Activated CD8-positive, alpha-beta memory T cell treated with anti-CD3 and anti-CD28 coated beads for 36 hours (primary cell): Measurements from ENCODE around the gene KANK3. TPM values are rescaled to one million over a fixed set of nuclear protein-coding genes. Genes with fewer than 3 reads are reported as not detected.
"Not testable (repeated sequence)": the region's sequence is repeated elsewhere in the genome, so short reads cannot be mapped to it uniquely, and the experiment has no call there.

Experiments used
- CTCF ChIA-PET: fragments of 350-600 bp; sonication (Branson Sonifier 250); formaldehyde crosslinking; loops from one replicate; lab custom pipeline; 2021; ENCODE audit warnings: antibody characterized with exemption; lab: Charles Lee
- POLR2A ChIA-PET: fragments of 350-600 bp; sonication (Branson Sonifier 250); formaldehyde crosslinking; loops from one replicate; lab custom pipeline; 2021; ENCODE audit warnings: antibody characterized with exemption; lab: Charles Lee
- total RNA-seq, 2 experiments: library from RNA; stranded (reverse); gene quantifications; one replicate each; pipeline ENCODE4 v1.2.3, GENCODE V29; 2021

Gene KANK3
- total RNA-seq, 2 experiments from 2014 or later, result 1.0 TPM

DNA sequence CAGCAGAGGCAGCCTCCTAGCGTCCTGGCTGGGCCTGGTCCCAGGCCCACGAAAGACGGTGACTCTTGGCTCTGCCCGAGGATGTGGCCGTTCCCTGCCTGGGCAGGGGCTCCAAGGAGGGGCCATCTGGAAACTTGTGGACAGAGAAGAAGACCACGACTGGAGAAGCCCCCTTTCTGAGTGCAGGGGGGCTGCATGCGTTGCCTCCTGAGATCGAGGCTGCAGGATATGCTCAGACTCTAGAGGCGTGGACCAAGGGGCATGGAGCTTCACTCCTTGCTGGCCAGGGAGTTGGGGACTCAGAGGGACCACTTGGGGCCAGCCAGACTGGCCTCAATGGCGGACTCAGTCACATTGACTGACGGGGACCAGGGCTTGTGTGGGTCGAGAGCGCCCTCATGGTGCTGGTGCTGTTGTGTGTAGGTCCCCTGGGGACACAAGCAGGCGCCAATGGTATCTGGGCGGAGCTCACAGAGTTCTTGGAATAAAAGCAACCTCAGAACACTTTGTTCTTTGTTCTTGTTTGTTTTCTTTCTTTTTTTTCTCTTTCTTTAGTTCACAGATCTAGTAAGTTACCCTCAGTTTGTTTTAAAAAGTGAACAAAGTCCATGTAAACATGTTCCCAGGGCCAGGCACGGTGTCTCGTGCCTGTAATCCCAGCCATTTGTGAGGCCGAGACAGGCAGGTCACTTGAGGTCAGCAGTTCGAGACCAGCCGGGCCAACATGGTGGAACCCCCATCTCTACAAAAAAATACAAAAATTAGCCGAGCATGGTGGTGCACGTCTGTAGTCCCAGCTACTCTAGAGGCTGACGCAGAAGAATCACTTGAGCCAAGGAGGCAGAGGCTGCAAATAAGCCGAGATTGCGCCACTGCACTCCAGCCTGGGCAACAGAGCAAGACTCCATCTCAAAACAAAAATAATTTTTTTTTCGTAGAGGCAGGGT, 31.1 kb upstream of the KANK3 start:
- ChIA-PET CTCF (interaction anchor here (0.6 kb wide), 1 partner anchor 55 kb away, joined by 4 read pairs; no protein-coding TSS in a partner anchor), POLR2A (no interaction called here)

DNA sequence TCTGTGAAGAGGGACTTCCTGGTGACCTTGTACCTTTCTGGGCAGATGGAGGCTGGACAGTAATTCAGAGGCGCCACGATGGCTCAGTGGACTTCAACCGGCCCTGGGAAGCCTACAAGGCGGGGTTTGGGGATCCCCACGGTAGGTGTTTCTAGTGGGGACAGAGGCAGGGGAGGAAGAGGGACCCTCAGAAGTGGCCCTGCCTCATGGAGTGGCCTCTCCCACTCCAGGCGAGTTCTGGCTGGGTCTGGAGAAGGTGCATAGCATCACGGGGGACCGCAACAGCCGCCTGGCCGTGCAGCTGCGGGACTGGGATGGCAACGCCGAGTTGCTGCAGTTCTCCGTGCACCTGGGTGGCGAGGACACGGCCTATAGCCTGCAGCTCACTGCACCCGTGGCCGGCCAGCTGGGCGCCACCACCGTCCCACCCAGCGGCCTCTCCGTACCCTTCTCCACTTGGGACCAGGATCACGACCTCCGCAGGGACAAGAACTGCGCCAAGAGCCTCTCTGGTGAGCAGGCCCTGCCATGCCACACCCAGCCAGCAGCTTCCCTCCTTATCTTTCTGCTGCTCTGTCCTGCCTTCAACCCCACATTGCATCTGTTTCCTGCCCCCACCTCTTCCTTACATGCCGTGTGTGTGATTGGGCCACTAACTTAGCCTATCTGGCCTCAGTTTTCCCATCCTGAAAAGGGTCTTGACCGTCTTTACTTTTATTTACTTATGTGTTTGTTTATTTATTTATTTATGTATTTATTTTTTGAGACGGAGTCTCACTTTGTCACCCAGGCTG, 28.1 kb upstream of the KANK3 start:
- POLR2A ChIA-PET, result no interaction called here
- CTCF ChIA-PET, result interaction anchor here (0.7 to 1.8 kb wide), 2 partner anchors 18 to 115 kb away, joined by 3 to 4 read pairs; no protein-coding TSS in a partner anchor

DNA sequence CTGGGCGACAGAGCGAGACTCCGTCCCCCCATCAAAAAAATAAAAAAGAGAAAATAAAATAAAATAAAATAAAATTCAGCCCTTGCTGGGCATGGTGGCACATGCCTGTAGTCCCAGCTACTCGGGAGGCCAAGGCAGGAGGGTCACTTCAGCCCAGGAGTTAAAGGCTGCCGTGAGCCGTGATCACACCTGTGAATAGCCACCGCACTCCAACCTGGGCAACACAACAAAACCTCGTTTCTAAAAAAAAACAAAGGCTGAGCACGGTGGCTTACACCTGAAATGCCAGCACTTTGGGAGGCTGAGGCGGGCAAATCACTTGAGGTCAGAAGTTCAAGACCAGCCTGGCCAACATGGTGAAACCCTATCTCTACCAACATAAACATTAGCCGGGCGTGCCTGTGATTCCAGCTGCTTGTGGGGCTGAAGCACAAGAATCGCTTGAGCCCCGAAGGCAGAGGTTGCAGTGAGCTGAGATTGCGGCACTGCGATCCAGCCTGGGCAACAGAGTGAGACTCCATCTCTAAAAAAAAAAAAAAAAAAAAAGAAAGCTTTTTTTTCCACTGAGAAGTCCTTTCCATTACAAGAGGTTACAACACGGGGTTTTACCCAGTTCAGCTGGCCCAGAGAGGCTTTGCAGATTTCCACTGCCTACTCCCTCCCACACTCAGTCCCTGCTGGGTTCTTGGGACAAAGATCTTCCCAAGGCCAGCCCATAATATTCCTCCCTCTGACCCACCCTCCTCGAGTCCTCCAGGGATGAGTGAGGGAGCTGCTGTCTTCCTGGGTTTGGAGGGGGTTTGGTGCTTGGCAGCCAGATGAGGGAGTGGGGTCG, 27.3 kb upstream of the KANK3 start:
- ChIA-PET POLR2A (no interaction called here), CTCF (interaction anchor here (1.8 kb wide), 1 partner anchor 17 kb away, joined by 4 read pairs; no protein-coding TSS in a partner anchor)

DNA sequence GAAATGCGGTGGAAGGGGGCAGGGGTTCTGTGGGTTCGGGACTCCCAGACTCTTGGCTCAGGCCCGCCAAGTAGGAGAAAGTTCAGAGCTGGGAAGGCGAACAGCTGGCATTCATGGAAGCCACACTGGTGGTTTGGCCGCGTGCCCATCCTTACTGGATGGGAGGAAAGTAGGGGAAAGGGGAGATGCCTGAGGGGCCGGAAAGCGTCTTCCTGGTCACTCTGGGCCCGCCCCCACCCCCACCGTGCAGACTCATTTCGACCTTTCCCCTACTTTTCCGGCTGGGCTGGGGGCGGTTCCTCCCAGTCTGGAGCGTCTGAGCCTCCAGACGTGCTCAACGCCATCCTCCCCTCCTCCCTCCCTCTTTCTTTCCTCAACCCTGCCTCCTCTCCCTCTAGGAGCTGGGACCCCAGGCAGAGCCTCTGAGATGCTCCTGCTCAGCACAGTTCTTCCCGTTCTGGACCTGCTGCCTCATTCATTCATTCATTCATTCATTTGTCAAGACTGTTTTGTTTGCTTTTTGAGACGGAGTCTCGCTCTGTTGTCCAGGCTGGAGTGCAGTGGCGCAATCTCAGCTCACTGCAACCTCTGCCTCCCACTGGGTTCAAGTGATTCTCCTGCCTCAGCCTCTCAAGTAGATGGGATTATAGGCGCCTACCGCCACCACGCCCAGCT, 24.4 kb upstream of the KANK3 start:
- ChIA-PET POLR2A (no interaction called here), CTCF (interaction anchor here (0.6 to 1.0 kb wide), 3 partner anchors 15 to 43 kb away, joined by 3 to 4 read pairs (median 3); no protein-coding TSS in a partner anchor)

DNA sequence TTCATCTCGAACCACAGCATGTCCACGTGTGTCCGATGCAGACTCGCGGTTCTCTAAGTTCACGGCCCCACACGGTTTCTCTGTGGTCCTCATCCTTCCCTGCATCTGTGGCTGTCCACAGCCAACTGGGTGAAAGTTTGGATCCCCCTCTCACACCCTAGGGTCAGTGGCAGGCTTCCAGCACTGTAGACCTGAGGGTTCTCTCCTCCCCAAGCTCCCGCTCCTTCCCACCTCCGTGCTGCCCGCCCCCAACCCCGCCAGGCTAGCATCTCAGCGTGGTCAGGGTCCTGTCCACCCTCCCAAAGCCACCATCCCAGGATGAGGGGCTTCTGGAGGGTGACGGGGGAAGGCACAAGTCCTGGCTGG, 23.9 kb upstream of the KANK3 start:
- POLR2A ChIA-PET, result no interaction called here
- CTCF ChIA-PET, result interaction anchor here (1.0 kb wide), 1 partner anchor 14 kb away, joined by 3 read pairs; no protein-coding TSS in a partner anchor

DNA sequence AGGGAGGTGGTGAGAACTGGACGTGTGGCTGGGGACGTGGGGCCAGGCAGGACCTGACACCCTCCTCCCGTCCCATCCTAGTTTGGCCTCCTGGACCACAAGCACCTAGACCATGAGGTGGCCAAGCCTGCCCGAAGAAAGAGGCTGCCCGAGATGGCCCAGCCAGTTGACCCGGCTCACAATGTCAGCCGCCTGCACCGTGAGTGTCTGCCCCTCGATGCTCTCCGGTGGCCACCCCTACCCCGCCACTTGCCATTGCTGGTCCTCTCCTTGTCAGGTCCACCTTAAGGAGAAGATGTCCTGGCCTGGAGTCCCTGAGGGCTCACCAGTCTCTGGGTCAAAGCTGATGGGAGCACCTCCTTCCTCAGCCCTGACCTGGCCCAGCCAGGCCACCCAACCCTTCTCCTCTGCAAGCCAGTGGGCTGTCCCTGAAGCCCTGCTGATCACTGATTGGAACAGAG, 23.1 kb upstream of the KANK3 start:
- ChIA-PET CTCF (no interaction called here), POLR2A (no interaction called here)

DNA sequence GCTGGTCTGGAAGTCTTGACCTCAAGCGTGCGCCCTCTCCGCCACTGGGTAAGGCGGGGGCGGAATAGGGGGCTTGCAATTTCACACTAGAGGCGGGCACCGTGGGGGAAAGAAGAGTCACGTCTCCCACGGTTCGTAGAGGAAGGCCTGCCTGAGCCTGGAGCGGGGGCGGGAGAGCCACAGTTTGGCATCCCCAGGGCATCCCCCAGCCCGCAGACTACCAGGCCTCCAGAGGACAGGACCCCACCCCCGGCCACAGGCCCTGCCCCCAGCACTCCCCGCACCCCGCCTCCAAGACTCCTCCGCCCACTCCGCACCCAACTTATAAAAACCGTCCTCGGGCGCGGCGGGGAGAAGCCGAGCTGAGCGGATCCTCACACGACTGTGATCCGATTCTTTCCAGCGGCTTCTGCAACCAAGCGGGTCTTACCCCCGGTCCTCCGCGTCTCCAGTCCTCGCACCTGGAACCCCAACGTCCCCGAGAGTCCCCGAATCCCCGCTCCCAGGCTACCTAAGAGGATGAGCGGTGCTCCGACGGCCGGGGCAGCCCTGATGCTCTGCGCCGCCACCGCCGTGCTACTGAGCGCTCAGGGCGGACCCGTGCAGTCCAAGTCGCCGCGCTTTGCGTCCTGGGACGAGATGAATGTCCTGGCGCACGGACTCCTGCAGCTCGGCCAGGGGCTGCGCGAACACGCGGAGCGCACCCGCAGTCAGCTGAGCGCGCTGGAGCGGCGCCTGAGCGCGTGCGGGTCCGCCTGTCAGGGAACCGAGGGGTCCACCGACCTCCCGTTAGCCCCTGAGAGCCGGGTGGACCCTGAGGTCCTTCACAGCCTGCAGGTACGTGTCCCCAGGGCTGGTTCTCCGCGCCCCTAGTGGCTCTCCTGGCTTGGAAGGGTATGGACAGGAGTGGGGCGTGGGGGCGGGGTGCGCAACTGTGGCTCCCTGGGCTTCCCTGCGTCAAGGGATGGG, 21.0 kb upstream of the KANK3 start, which contains the start of gene ANGPTL4:
ANGPTL4 (plus strand) TSS at position 353 of the 969 bp plus-strand sequence; CDS start at position 520, 167 bp downstream.
- POLR2A ChIA-PET, result interaction anchor here (0.6 to 1.7 kb wide), 2 partner anchors 26 to 1592 kb away, joined by 4 to 6 read pairs; partner anchors contain the start of genes RAB11B and VAV1
- CTCF ChIA-PET, result interaction anchor here (0.6 to 2.1 kb wide), 5 partner anchors 10 to 1585 kb away, joined by 3 to 11 read pairs (median 3); no protein-coding TSS in a partner anchor

DNA sequence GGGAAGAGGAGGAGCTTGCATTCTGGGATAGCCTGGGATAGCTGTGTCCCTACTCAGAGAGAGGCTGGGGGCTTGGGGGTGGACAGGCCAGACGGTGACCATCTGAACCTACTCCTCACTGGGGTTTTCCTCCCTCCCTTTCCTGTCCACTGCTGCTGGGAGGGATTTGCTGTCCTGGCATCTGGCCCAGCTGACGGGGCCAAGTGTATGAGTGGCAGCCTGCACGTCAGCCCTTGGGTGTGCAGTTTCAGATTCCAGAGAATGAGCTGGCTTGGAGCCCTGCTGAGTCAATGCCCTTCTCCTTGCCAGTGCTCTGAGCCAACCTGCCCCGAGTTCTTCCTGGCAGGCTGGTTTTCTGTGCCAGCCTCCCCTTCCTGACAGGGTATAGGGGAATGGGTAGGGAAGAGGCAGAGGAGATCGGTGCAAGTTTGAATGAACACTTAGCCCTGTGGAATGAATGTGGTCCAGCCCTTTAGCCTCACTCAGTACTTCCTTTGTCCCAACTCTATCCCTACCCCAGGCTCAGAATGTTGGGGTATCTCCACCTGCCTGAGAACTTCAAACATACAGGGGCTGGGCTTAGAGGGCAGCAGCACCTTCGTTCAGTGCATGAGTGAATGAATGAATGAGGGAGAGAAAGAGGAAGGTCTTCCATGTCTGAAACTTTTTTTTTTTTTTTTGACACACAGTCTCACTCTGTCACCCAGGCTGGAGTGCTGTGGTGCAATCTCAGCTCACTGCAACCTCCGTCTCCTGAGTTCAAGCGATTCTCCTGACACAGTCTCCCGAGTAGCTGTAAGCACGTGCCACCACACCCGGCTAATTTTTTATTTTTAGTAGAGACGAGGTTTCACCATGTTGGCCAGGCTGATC, 19.1 kb upstream of the KANK3 start:
- CTCF ChIA-PET, result interaction anchor here (0.6 to 2.1 kb wide), 4 partner anchors 8 to 468 kb away, joined by 3 to 11 read pairs (median 3); no protein-coding TSS in a partner anchor
- POLR2A ChIA-PET, result interaction anchor here (0.7 to 1.7 kb wide), 2 partner anchors 20 to 28 kb away, joined by 6 read pairs; partner anchors contain the start of gene RAB11B

DNA sequence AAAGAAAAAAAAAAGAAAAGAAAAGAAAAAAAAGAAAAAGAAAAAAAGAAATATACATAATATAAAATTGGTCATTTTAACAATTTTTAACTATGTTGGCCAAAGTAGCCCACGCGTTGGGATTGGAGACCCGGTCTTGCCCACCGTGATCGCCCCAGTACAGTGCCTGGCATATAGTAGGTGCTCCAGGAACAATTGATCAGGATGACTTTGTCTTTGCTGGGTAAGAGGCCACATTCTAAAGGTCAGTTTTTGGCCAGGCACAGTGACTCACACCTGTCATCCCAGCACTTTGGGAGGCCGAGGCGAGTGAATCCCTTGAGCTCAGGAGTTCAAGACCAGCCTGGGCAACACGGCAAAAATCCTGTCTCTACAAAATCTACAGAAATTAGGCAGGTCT, 17.1 kb upstream of the KANK3 start:
- ChIA-PET CTCF (no interaction called here), POLR2A (interaction anchor here (0.6 to 0.7 kb wide), 2 partner anchors 182 to 337 kb away, joined by 3 to 4 read pairs; no protein-coding TSS in a partner anchor)

DNA sequence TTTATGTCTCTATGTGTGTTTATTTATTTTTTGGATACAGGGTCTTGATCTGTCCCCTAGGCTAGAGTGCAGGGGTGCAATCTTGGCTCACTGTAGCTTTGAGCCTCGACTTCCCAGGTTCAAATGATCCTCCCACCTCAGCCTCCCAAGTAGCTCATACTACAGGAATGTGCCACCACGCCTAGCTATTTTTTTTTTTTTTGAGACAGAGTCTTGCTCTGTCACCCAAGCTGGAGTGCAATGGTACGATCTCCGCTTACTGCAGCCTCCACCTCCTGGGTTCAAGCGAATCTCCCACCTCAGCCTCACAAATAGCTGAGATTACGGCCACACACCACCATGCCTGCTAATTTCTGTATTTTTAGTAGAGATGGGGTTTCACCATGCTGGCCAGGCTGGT, 15.9 kb upstream of the KANK3 start:
- POLR2A ChIA-PET, result no interaction called here

DNA sequence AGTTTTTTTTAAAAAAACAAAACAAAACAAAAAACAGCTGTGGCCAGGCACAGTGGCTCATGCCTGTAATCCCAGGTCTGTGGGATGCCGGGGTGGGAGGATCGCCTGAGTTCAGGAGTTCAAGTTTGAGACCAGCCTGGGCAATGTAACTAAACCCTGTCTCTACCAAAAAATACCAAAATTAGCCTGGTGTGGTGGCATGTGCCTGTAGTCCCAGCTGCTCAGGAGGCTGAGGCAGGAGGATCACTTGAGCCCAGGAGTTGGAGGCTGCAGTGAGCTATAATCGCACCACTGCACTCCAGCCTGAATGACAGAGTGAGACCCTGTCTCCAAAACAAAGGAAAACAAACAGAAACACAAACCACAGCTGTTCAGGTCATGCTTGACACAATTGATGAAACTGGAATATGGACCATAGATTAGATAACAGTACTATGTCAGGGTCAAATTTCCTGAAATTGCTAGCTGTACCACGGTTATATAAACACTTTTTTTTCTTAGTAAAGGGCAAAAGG, 14.0 kb upstream of the KANK3 start:
- POLR2A ChIA-PET, result interaction anchor here (0.5 kb wide), 1 partner anchor 1820 kb away, joined by 4 read pairs; no protein-coding TSS in a partner anchor

More for the DNA sequence above, 15.9 kb upstream of the KANK3 start:
- CTCF ChIA-PET, result interaction anchor here (0.6 kb wide), 1 partner anchor 216 kb away, joined by 3 read pairs; no protein-coding TSS in a partner anchor

DNA sequence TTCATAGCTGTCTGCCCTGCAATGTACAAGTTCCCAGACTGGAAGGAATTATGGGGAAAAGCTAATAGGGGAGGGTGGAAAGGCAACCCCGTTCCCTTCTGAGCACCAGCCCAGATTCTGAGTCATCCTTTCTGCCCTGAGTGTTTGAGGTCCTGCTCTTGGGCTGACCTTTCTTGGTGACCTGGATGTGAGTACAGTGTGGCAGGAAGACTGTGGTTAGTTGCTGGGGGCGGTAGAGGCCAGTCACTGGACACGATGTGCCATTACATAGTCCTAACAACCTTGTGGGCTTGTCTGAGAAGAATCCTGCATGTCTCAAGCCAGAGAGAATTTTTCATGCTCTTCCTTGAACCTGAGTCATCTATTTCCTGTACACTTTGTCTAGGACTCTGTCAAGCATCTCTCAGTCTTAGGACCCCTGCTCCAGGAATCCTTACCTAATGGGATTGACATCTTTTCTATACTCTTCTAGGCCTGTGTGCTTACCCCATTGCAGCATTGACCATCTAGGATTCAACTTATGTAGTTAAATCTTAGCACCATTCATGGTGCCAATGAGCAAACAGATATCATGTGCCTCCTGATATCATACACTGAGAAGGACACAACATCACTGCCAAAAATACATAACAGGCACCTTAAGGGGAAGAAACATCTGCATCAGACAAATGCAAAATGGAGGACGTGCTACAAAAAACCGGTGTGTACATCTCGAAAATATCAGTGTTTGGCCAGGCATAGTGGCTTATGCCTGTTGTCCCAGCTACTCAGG, 12.8 kb upstream of the KANK3 start:
- ChIA-PET POLR2A (no interaction called here), CTCF (no interaction called here)

More for the DNA sequence above, 14.0 kb upstream of the KANK3 start:
- CTCF ChIA-PET, result interaction anchor here (0.6 to 0.8 kb wide), 4 partner anchors 16 to 309 kb away, joined by 3 to 4 read pairs (median 4); no protein-coding TSS in a partner anchor

DNA sequence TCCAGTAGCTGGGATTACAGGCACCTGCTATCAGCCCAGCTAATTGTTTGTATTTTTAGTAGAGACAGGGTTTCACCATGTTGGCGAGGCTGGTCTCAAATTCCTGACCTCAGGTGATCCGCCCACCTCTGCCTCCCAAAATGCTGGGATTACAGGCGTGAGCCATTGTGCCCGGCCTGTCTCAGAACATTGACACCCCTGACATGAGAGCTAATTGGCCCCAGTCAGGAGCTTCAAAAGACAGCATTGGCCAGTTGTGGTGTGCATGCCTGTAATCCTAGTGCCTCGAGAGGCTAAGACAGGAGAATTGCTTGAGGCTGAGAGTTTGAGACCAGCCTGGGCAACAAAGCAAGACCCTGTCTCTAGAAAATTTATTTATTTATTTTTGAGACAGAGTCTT, 9.8 kb upstream of the KANK3 start:
- CTCF ChIA-PET, result interaction anchor here (0.5 to 2.4 kb wide), 17 partner anchors 9 to 527 kb away, joined by 3 to 21 read pairs (median 5); partner anchors contain the start of genes ANGPTL4, KANK3 and MARCHF2
- POLR2A ChIA-PET, result not testable (repeated sequence)

DNA sequence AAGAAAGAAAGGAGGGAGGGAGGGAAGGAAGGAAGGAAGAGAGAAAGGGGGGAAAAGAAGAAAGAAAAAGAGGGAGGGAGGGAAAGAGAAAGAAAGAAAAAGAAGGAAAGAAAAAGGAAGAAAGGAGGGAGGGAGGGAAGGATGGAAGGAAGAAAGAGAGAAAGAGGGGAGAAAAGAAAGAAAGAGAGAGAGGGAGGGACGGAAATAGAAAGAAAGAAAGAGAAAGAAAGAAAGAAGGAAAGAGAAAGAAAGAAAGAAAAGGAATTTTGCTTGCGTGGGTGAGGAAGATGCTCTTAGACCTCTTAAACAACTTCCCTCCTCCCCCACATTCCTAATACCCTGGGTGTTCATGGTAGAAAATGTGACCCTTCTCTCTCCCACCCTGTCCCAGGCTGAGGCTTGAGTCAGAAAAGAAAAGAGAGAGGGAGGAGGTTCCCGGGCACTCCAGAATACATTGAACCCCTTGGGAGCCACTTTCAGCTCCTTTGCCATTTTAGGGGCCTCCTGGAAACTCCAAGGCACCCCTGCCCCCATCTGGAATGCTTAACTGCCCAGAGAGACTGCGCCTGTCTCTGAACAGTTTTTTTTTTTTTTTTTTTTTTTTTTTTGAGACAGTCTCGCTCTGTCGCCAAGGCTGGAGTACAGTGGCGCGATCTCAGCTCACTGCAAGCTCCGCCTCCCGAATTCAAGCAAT, 9.2 kb upstream of the KANK3 start:
- POLR2A ChIA-PET, result no interaction called here
- CTCF ChIA-PET, result interaction anchor here (0.6 to 2.2 kb wide), 8 partner anchors 11 to 287 kb away, joined by 3 to 21 read pairs (median 4); partner anchors contain the start of gene MARCHF2
